Upper lobe of left lung (tissue), 6 donors: ENCODE data around the gene FTL. TPM values are rescaled to one million over a fixed set of nuclear protein-coding genes. Genes with fewer than 3 reads are reported as not detected.
"Not testable (repeated sequence)": the region's sequence is repeated elsewhere in the genome, so short reads cannot be mapped to it uniquely, and the experiment has no call there.

Experiments used
- ATAC-seq, 2 donors: fragments of 200-7000 bp; cut with Tn5 transposase; one replicate each; pipeline ENCODE4 v1.9.1; 2022; ENCODE audit warnings: mild to moderate bottlenecking in 2 of 2, moderate library complexity in 2 of 2; ENCODE audit not compliant: low FRiP score in 2 of 2
- DNase-seq, 2 donors: peaks; one replicate each; pipeline ENCODE4 v3.0.0-alpha.2; 2019 to 2020
- H3K27ac ChIP-seq, 4 donors: fragments of 200-600 bp; sonication (generic); one replicate each; pipeline ENCODE4 v1.5.1; 2016 to 2019
- H3K27me3 ChIP-seq, 4 donors: fragments of 200-600 bp; sonication (generic); one replicate each; pipeline ENCODE4 v1.5.1; 2017 to 2019
- H3K36me3 ChIP-seq, 4 donors: fragments of 200-600 bp; sonication (generic); one replicate each; pipeline ENCODE4 v1.5.1; 2016 to 2019
- H3K4me1 ChIP-seq, 4 donors: fragments of 200-600 bp; sonication (generic); one replicate each; pipeline ENCODE4 v1.5.1; 2018 to 2019
- H3K4me3 ChIP-seq, 4 donors: fragments of 200-600 bp; sonication (generic); one replicate each; pipeline ENCODE4 v1.5.1; 2017 to 2019; ENCODE audit warnings: mild to moderate bottlenecking in 2 of 4, moderate library complexity in 1 of 4
- H3K9me3 ChIP-seq, 4 donors: fragments of 200-600 bp; sonication (generic); one replicate each; pipeline ENCODE4 v1.5.1; 2018 to 2019
- EP300 ChIP-seq, 4 donors: sonication (generic); formaldehyde crosslinking; IDR thresholded peaks; one replicate each; pipeline ENCODE4 v1.5.1; 2017; ENCODE audit warnings: antibody characterized with exemption in 4 of 4, control low read depth in 2 of 4
- POLR2A ChIP-seq, 4 donors: fragments of 450-650 bp; IDR thresholded peaks; one replicate each; pipeline ENCODE4 v1.5.1; 2016 to 2017; ENCODE audit warnings: antibody characterized with exemption in 4 of 4, mild to moderate bottlenecking in 2 of 4
- POLR2AphosphoS5 ChIP-seq, 2 donors: sonication (generic); formaldehyde crosslinking; IDR thresholded peaks; one replicate each; pipeline ENCODE4 v1.5.1; 2017; ENCODE audit warnings: antibody characterized with exemption in 2 of 2
- WGBS, 2 donors: methylation state at CpG; one replicate each; pipeline ENCODE4 v1.1.5; 2017 to 2018; 5-methylcytosine and 5-hydroxymethylcytosine counted together
- total RNA-seq, 6 donors: library from RNA; depleted of rRNA in 4 of 6; stranded (reverse); fragments of >200 nt in 4 of 6; gene quantifications; one replicate each; pipeline versions ENCODE4 v1.1.0 to v1.2.1, GENCODE V29; 2016 to 2021
- TF ChIP-seq, protein P1 (sequence below), 6 experiments: fragments of 450-650 bp in 4 of 6; fragments of 200-600 bp in 2 of 6; sonication (generic) in 2 of 6; IDR thresholded peaks; one replicate each; pipeline ENCODE4 v1.5.1; 2016 to 2019; ENCODE audit warnings: antibody characterized with exemption in 6 of 6
- donor health status: DM: no; HTN: no; CAD: no; lungs with moderate emphysema.
- donor health status: DM: no; HTN: yes; CAD: no; lungs with severe emphysema.

The FTL gene
- total RNA-seq, 6 donors from 2014 or later, result 5,928 to 23,282 (median 11,982) TPM

DNA sequence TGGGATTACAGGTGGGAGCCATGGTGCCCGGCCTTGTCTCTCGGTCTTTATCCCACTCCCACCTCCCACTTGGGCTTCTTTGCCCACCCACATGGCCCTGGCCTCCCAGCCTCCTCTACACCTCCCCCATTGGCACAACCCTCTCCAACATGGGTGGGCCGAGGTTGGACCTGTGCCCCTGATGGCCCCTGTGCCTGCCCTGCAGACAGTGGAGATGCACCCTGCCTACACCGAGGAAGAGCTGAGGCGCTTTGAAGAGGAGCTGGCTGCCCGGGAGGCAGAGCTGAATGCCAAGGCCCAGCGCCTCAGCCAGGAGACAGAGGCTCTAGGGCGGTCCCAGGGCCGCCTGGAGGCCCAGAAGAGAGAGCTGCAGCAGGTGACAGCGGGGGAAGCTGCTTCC lies 44.2 kb upstream of the FTL start:
- WGBS, 2 donors, result 86 to 87% methylated on average over 10 of the region's 10 CpGs
- Histone ChIP-seq H3K4me1 (peaks cover 0 to 7% (median 0%) of the 10 kb centered on the region in 4 donors), H3K27ac (no peak overlapping the region), H3K36me3 (peaks cover 7 to 72% (median 59%) of the 10 kb centered on the region in 4 donors), H3K27me3 (no peaks in the 10 kb centered on the region), H3K4me3 (no peak overlapping the region), H3K9me3 (no peaks in the 10 kb centered on the region)
- TF ChIP-seq POLR2A (IDR thresholded peaks at IDR 0.05), result no peak
- TF ChIP-seq POLR2AphosphoS5 (IDR thresholded peaks at IDR 0.05), result no peak
- TF ChIP-seq, protein P1, sequence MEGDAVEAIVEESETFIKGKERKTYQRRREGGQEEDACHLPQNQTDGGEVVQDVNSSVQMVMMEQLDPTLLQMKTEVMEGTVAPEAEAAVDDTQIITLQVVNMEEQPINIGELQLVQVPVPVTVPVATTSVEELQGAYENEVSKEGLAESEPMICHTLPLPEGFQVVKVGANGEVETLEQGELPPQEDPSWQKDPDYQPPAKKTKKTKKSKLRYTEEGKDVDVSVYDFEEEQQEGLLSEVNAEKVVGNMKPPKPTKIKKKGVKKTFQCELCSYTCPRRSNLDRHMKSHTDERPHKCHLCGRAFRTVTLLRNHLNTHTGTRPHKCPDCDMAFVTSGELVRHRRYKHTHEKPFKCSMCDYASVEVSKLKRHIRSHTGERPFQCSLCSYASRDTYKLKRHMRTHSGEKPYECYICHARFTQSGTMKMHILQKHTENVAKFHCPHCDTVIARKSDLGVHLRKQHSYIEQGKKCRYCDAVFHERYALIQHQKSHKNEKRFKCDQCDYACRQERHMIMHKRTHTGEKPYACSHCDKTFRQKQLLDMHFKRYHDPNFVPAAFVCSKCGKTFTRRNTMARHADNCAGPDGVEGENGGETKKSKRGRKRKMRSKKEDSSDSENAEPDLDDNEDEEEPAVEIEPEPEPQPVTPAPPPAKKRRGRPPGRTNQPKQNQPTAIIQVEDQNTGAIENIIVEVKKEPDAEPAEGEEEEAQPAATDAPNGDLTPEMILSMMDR (IDR thresholded peaks at IDR 0.05), result no peak
- TF ChIP-seq EP300 (IDR thresholded peaks at IDR 0.05), result no peak
- ATAC-seq, result no peak
- no peak for DNase-seq

DNA sequence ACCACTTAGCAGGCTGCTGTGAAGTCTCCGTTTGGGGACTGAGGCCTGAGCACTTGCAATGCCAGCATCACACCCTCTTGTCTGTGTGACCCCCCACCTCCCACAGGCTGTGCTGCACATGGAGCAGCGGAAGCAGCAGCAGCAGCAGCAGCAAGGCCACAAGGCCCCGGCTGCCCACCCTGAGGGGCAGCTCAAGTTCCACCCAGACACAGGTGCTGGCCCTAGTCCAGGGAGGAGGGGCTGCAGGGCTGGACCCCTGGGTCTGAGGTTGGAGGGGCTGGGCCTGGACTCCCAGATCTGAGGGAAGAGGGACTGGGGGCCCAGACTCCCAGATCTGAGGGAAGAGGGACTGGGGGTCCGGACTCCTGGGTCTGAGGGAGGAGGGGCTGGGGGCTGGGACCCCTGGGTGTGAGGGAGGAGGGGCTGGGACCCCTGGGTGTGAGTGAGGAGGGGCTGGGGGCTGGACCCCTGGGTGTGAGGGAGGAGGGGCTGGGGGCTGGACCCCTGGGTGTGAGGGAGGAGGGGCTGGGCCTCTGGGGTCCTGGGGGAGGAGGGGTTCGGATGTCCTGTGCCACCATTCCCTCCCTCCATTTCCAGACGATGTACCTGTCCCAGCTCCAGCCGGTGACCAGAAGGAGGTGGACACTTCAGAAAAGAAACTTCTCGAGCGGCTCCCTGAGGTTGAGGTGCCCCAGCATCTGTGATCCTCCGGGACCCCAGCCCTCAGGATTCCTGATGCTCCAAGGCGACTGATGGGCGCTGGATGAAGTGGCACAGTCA lies 43.2 kb upstream of the FTL start:
- no peak for ATAC-seq
- WGBS, 2 donors, result 91 to 96% methylated on average over 8 of the region's 12 CpGs

DNA sequence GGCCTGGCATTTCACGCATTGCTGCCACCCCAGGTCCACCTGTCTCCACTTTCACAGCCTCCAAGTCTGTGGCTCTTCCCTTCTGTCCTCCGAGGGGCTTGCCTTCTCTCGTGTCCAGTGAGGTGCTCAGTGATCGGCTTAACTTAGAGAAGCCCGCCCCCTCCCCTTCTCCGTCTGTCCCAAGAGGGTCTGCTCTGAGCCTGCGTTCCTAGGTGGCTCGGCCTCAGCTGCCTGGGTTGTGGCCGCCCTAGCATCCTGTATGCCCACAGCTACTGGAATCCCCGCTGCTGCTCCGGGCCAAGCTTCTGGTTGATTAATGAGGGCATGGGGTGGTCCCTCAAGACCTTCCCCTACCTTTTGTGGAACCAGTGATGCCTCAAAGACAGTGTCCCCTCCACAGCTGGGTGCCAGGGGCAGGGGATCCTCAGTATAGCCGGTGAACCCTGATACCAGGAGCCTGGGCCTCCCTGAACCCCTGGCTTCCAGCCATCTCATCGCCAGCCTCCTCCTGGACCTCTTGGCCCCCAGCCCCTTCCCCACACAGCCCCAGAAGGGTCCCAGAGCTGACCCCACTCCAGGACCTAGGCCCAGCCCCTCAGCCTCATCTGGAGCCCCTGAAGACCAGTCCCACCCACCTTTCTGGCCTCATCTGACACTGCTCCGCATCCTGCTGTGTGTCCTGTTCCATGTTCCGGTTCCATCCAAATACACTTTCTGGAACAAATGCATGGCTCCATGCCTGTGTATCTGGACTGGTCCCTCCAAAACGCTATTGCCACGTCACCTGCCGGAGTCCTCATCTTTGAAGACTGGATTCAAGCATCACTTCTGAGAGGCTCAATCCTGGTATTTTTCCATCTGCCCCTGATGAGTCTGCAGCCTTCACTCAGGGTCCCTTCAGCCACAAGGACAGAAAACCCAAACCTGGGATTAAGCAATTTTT lies 42.3 kb upstream of the FTL start:
- H3K27me3 ChIP-seq, result no peaks in the 10 kb centered on the region
- no peak overlapping the region for H3K27ac ChIP-seq
- peaks cover 0 to 13% (median 10%) of the 10 kb centered on the region in 4 donors for H3K4me1 ChIP-seq
- TF ChIP-seq, protein P1 (IDR thresholded peaks at IDR 0.05), result no peak
- TF ChIP-seq EP300 (IDR thresholded peaks at IDR 0.05), result no peak
- TF ChIP-seq POLR2AphosphoS5 (IDR thresholded peaks at IDR 0.05), result no peak
- H3K4me3 ChIP-seq, result no peak overlapping the region
- no peak for ATAC-seq
- H3K36me3 ChIP-seq, result peaks cover 7 to 58% (median 46%) of the 10 kb centered on the region in 4 donors
- 90 to 97% methylated on average over 15 to 17 of the region's 18 CpGs for WGBS, 2 donors
- no peak for DNase-seq
- no peaks in the 10 kb centered on the region for H3K9me3 ChIP-seq

More for the DNA sequence above, 43.2 kb upstream of the FTL start:
- TF ChIP-seq POLR2A (IDR thresholded peaks at IDR 0.05), result no peak
- TF ChIP-seq EP300 (IDR thresholded peaks at IDR 0.05), result no peak
- TF ChIP-seq POLR2AphosphoS5 (IDR thresholded peaks at IDR 0.05), result no peak
- TF ChIP-seq, protein P1 (IDR thresholded peaks at IDR 0.05), result no peak
- no peaks in the 10 kb centered on the region for H3K9me3 ChIP-seq
- H3K4me3 ChIP-seq, result no peak overlapping the region
- no peaks in the 10 kb centered on the region for H3K27me3 ChIP-seq
- peaks cover 7 to 63% (median 53%) of the 10 kb centered on the region in 4 donors for H3K36me3 ChIP-seq
- no peak overlapping the region for H3K27ac ChIP-seq
- H3K4me1 ChIP-seq, result peaks cover 0 to 9% (median 6%) of the 10 kb centered on the region in 4 donors
- no peak for DNase-seq

DNA sequence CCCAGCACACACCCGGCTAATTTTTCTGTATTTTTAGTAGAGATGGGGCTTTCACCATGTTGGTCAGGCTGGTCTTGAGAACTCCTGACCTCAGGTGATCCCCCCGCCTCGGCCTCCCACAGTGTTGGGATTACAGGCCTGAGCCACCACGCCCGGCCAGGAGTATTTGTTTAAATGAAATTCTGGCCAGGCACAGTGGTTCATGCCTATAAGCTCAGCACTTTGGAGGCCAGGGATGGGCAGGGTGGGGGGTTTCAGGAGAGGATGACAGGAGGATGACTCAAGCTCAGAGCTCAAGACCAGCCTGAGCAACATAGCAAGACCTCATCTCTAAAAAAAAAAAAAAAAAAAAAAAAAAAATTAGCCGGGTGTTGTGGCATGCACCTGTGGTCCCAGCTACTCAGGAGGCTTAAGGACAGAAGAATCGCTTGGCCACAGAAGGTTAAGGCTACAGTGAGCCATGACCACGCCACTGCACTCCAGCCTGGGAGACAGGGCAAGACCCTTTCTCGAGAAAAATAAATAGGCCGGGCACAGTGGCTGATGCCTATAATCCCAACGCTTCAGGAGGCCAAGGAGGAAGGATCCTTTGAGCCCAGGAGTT lies 39.8 kb upstream of the FTL start:
- DNase-seq (peak in 1 of 2 donors; percentile 43), ATAC-seq (peak in 1 of 2 donors; percentile 38)
- TF ChIP-seq, protein P1 (IDR thresholded peaks at IDR 0.05), result no peak
- no peak for TF ChIP-seq POLR2AphosphoS5 (IDR thresholded peaks at IDR 0.05)
- TF ChIP-seq EP300 (IDR thresholded peaks at IDR 0.05), result no peak
- Histone ChIP-seq H3K4me1 (peaks cover 0 to 14% (median 11%) of the 10 kb centered on the region in 4 donors), H3K36me3 (peaks cover 7 to 33% (median 26%) of the 10 kb centered on the region in 4 donors), H3K4me3 (no peak overlapping the region), H3K9me3 (no peaks in the 10 kb centered on the region), H3K27me3 (no peaks in the 10 kb centered on the region), H3K27ac (peak overlapping the region in 3 of 4 donors; percentile 53 to 73 (median 68))
- WGBS, 2 donors, result 71 to 79% methylated on average over 7 to 11 of the region's 11 CpGs

DNA sequence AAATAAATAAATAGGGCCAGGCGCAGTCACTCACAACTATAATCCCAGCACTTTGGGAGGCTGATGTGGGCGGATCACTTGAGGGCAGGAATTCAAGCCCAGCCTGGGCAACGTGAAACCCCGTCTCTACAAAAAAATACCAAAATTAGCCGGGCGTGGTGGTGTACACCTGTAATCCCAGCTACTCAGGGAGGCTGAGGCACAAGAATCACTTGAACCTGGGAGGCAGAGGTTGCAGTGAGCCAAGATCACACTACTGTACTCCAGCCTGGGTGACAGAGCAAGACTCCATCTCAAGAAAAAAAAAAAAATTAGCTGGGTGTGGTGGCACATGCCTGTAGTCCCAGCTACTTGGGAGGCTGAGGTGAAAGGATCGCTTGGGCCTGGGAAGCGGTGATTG lies 39.2 kb upstream of the FTL start:
- not testable (repeated sequence) for ATAC-seq, H3K9me3 ChIP-seq, H3K27me3 ChIP-seq, H3K4me3 ChIP-seq, DNase-seq
- peak overlapping the region in 3 of 4 donors; percentile 53 to 73 (median 68) for H3K27ac ChIP-seq
- WGBS, 2 donors, result 82 to 85% methylated on average over 8 of the region's 8 CpGs
- peaks cover 4 to 28% (median 23%) of the 10 kb centered on the region in 4 donors for H3K36me3 ChIP-seq
- peaks cover 0 to 14% (median 11%) of the 10 kb centered on the region in 4 donors for H3K4me1 ChIP-seq
